Spleen (tissue), 7 donors: ENCODE results near the gene RALGDS.

ENCODE experiments used
- CTCF ChIP-seq, 11 experiments: fragments of 200-600 bp in 7 of 11; fragments of 450-650 bp in 4 of 11; sonication (generic) in 4 of 11; IDR thresholded peaks in 8 of 11; conservative IDR thresholded peaks in 3 of 11; 1 replicate in 7 of 11; 2 replicates in 4 of 11; pipeline versions ENCODE4 v1.4.0 to v1.8.0; 2016 to 2021; ENCODE audit warnings: antibody characterized with exemption in 11 of 11, inconsistent platforms in 4 of 11, mild to moderate bottlenecking in 1 of 11
- POLR2A ChIP-seq, 3 donors: fragments of 450-650 bp; IDR thresholded peaks; one replicate each; pipeline ENCODE4 v1.5.1; 2017; ENCODE audit warnings: antibody characterized with exemption in 3 of 3, mild to moderate bottlenecking in 1 of 3
- POLR2AphosphoS5 ChIP-seq, 3 donors: sonication (generic); formaldehyde crosslinking; IDR thresholded peaks; one replicate each; pipeline ENCODE4 v1.5.1; 2017; ENCODE audit warnings: antibody characterized with exemption in 3 of 3
- donor health status: DM: no; HTN: no; CAD: no; lungs with moderate emphysema.
- donor health status: DM: no; HTN: no; CAD: no.
- donor health status: DM: no; HTN: no; CAD: no.

- TF ChIP-seq CTCF (IDR thresholded peaks at IDR 0.05 in 8 of 11, conservative IDR thresholded peaks at IDR 0.05 in 3 of 11) = peak; percentile 46 to 89 (median 84)
- TF ChIP-seq POLR2A (IDR thresholded peaks at IDR 0.05) = no peak
- peak in 1 of 3 donors; percentile 62 for TF ChIP-seq POLR2AphosphoS5 (IDR thresholded peaks at IDR 0.05)
Observed at GRCh38 chr9:133160742-133161546, 39.9 kb upstream of the RALGDS start.
